GM12873 (cell line): Measurements from ENCODE around the gene NMNAT3.

Experiments
- TF ChIP-seq, protein P1 (sequence below): IDR thresholded peaks from 2 replicates; pipeline ENCODE4 v1.5.1; 2012; ENCODE audit warnings: low read depth, mild to moderate bottlenecking, moderate library complexity, low read length, control low read depth; ENCODE audit not compliant: insufficient read depth; ENCODE audit errors: missing control alignments

Gene NMNAT3

DNA sequence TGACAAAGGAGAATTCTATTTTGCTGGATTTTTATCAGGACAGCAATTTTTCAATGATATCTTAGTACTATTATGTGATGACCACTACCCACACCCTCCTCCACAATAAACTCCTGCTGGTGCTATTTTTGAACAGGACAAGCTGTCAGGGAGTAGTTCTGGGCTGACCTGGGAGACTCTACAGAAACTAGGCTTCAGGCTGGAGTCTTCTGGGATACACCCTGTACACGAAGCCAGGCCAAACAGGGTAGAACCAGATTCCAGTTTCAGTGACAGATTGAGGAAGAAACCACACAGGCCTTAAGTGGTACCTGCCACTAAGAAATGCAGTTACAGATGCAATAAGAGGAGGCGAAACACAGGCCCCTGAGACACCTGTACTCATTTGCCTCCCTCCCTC is 12.8 kb downstream of the NMNAT3 start:
- TF ChIP-seq, protein P1, sequence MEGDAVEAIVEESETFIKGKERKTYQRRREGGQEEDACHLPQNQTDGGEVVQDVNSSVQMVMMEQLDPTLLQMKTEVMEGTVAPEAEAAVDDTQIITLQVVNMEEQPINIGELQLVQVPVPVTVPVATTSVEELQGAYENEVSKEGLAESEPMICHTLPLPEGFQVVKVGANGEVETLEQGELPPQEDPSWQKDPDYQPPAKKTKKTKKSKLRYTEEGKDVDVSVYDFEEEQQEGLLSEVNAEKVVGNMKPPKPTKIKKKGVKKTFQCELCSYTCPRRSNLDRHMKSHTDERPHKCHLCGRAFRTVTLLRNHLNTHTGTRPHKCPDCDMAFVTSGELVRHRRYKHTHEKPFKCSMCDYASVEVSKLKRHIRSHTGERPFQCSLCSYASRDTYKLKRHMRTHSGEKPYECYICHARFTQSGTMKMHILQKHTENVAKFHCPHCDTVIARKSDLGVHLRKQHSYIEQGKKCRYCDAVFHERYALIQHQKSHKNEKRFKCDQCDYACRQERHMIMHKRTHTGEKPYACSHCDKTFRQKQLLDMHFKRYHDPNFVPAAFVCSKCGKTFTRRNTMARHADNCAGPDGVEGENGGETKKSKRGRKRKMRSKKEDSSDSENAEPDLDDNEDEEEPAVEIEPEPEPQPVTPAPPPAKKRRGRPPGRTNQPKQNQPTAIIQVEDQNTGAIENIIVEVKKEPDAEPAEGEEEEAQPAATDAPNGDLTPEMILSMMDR = no peak

DNA sequence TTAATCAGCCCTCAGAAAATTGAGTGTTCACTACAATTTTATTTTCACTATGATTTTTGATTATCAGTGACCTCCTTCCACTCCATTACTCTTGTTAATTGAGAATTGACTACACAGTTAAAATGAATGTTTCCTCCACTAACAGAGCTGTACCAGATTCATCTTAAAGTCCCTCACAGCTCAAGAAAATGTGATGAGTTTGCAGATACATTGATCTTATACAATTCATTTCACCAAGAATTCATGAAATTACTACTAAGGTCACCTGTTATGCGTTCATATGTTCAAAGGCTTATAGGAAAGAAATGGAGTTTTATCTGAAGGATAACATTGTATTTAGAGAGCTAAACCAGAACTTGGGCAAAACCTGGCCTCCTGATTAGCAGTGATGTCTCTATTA is 17.5 kb downstream of the NMNAT3 start:
- TF ChIP-seq, protein P1 = no peak

DNA sequence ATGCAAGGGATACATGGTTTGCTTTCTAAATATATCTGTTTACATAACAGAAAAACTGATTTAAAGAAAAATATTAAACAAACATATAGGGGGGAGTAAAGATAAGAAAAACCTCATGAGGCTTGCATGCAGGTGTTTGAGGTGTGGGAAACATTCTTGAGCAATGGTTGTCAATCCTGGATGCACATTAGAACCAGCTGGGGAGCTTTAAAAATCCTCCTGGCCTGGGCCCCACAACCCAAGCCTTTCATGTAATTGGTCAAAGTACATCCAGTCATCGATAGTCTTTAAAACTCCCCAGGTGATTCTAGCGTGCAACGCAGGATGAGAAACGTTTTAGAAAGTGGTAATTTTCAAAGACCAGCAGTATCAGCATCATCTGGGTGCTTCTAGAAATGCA is 18.3 kb downstream of the NMNAT3 start:
- TF ChIP-seq, protein P1 = no peak

DNA sequence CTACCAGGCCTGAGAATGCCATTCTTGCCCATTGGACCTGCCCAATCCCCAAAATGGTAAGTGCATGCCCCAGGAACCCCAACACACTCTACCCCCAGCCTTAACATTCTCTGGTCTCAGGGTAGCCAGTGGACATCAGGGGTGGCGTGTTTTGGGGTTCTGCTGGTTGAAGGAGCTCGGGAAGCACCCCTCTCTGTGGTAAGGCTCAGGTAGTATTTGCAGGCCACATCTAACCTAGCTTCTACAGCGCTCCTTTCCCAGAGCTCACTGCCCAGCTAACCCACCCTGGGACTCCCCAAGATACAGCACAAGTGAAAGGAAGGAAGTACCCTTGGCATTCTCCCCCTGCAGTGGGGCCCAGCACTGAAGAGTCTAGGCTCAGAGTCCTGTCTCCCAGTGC is 19.8 kb downstream of the NMNAT3 start:
- TF ChIP-seq, protein P1 = no peak

DNA sequence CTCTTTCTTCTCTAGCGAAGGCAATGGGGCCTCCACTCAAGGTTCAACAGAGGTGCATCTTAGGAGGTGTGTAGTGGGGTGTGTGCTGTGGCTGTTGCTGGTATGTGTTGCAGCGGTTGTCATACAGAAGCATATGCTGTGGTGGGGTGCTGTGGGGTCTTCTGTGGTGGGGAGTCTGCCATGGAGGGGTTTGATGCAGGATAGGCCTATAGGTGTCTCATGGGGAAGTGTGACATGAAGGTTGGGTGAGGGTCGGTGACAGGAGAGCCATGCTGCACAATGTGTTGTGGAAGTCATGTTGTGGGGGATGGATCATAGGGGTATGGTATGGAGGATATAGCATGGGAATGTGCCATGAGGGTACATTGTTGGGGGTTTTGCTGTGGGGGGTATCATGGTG is 20.3 kb downstream of the NMNAT3 start:
- TF ChIP-seq, protein P1 = no peak

DNA sequence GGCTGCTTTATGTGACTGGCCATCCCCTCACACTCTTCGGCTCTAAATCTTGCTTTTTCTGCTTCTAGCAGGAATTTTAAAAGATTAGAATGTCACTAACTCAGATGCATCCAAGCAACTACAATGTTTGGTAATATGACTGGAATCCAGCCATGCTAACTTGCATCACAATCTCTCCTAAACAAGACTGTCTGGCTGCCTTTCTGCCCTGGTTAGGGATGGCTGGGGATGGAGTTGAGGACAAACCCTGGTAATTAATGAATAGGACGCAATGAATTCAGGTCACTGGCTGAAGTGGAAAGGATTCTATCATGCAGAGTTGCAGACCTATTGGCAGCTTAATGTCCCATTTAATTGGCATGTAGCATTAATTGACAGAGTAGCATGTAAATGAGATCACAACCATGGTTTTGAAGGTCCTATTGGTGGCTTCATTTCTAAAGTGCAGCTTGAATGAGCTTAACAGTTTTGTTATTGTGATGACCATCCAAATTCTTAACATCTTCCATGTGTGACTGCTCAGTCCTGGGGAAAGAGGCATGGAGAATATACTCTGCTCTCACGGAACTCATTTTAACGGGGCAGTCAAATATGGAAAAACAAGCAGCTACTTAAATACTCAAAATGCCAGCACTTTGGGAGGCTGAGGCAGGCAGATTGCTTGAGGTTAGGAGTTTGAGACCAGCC is 21.7 kb downstream of the NMNAT3 start:
- TF ChIP-seq, protein P1 = no peak

DNA sequence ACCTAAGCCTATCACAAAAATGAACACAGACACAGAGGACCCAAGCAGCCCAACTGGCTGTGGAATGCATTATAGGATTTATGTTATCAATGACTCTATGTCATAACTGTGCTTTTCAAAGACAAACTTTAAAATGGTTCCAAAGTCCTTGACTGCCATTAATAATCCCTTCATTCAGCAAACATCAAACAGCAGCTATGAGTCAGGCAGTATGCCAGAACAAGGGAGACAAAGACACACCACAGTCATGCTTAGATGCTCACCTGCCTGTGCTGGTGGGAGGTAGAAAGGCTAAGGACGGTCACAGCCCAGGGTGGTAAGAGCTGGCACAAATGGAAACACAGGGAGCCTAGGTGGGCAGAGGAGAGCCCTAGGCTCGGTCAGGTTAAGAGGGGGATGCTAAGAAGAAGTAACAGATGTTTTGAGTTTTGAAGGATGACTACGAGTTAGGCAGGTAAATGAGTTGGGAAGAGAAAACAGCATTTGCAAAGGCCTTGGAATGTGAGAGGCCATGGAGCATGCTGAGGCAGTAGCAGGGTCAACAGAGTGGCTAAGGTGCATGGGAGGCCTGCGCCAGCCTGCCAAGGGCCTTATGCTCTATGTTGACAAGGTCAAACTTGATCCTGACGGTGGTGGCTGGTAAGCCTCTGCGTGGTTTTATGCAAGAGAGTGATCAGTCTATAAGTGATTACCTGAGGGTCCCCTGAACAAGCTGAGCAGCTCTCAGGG is 23.0 kb downstream of the NMNAT3 start:
- TF ChIP-seq, protein P1 = no peak
